GM23338 (cell line): ENCODE results near the gene RHOF. TPM values are rescaled to one million over a fixed set of nuclear protein-coding genes. Genes with fewer than 3 reads are reported as not detected.

Experiments
- ATAC-seq: fragments of 200-7000 bp; cut with Tn5 transposase; 3 replicates; pipeline ENCODE4 v1.9.1; 2020
- DNase-seq: peaks from one replicate; pipeline ENCODE4 v3.0.0-alpha.2; 2015; ENCODE audit warnings: low spot score
- H2AFZ ChIP-seq: fragments of 200-600 bp; sonication (generic); 2 replicates; pipeline ENCODE4 v1.8.0; 2016; ENCODE audit warnings: antibody characterized with exemption, mild to moderate bottlenecking, moderate library complexity
- H3F3A ChIP-seq: fragments of 200-600 bp; sonication (generic); replicated peaks from 2 replicates; pipeline ENCODE4 v1.8.0; 2017; ENCODE audit warnings: antibody characterized with exemption, mixed run types, low read depth
- H3K27ac ChIP-seq: fragments of 200-600 bp; sonication (generic); 2 replicates; pipeline ENCODE4 v1.6.1; 2016; ENCODE audit warnings: low read depth
- H3K27me3 ChIP-seq: fragments of 200-600 bp; sonication (generic); 2 replicates; pipeline ENCODE4 v1.8.0; 2016; ENCODE audit warnings: mild to moderate bottlenecking, mixed run types, moderate library complexity; ENCODE audit not compliant: insufficient read depth
- H3K36me3 ChIP-seq: fragments of 200-600 bp; sonication (generic); 2 replicates; pipeline ENCODE4 v1.8.0; 2016; ENCODE audit warnings: mild to moderate bottlenecking; ENCODE audit not compliant: insufficient read depth
- H3K4me1 ChIP-seq: fragments of 200-600 bp; sonication (generic); 2 replicates; pipeline ENCODE4 v1.8.0; 2016; ENCODE audit warnings: mild to moderate bottlenecking, moderate library complexity; ENCODE audit not compliant: insufficient read depth
- H3K4me2 ChIP-seq: fragments of 200-600 bp; sonication (generic); 2 replicates; pipeline ENCODE4 v1.7.1; 2017; ENCODE audit warnings: mixed run types
- H3K4me3 ChIP-seq: fragments of 200-600 bp; sonication (generic); 2 replicates; pipeline ENCODE4 v1.6.1; 2016; ENCODE audit warnings: mixed run types
- H3K79me2 ChIP-seq: fragments of 200-600 bp; sonication (generic); replicated peaks from 2 replicates; pipeline ENCODE4 v1.8.0; 2017; ENCODE audit warnings: mild to moderate bottlenecking; ENCODE audit not compliant: insufficient read depth
- H3K9me2 ChIP-seq: fragments of 200-600 bp; sonication (generic); 2 replicates; pipeline ENCODE4 v1.8.0; 2017; ENCODE audit not compliant: insufficient read depth
- H4K20me1 ChIP-seq: fragments of 200-600 bp; sonication (generic); replicated peaks from 2 replicates; pipeline ENCODE4 v1.8.0; 2017; ENCODE audit warnings: mild to moderate bottlenecking; ENCODE audit not compliant: insufficient read depth
- H3K27ac Mint-ChIP-seq: 2 replicates; pipeline ENCODE4 v1.8.0; 2020; ENCODE audit warnings: inconsistent platforms, mild to moderate bottlenecking, moderate library complexity, mixed read lengths
- H3K27me3 Mint-ChIP-seq: 3 replicates; pipeline ENCODE4 v1.8.0; 2022; ENCODE audit warnings: low read depth, mild to moderate bottlenecking, moderate library complexity, mixed read lengths, inconsistent platforms; ENCODE audit not compliant: insufficient read depth, poor library complexity
- H3K36me3 Mint-ChIP-seq: 3 replicates; pipeline ENCODE4 v1.8.0; 2021; ENCODE audit warnings: low read depth, mild to moderate bottlenecking, inconsistent platforms, moderate library complexity, mixed read lengths
- H3K4me1 Mint-ChIP-seq: 3 replicates; pipeline ENCODE4 v1.8.0; 2020; ENCODE audit warnings: mild to moderate bottlenecking, inconsistent platforms, mixed read lengths
- H3K4me3 Mint-ChIP-seq: 3 replicates; pipeline ENCODE4 v1.8.0; 2021; ENCODE audit warnings: moderate library complexity, mild to moderate bottlenecking, inconsistent platforms, mixed read lengths
- H3K9me3 Mint-ChIP-seq: 3 replicates; pipeline ENCODE4 v1.8.0; 2020; ENCODE audit warnings: moderate library complexity, mild to moderate bottlenecking, inconsistent platforms, mixed read lengths
- CREB1 ChIP-seq: fragments of 250-450 bp; sonication (Bioruptor Pico); IDR thresholded peaks from 2 replicates; pipeline ENCODE4 v1.5.0; 2020; ENCODE audit warnings: low read depth, mild to moderate bottlenecking, moderate library complexity
- EZH2 ChIP-seq: fragments of 200-600 bp; sonication (generic); IDR thresholded peaks from one replicate; pipeline ENCODE4 v1.8.0; 2017; ENCODE audit warnings: antibody characterized with exemption, mild to moderate bottlenecking, low read depth; ENCODE audit not compliant: unreplicated experiment
- EZH2phosphoT487 ChIP-seq: fragments of 200-600 bp; sonication (generic); IDR thresholded peaks from one replicate; pipeline ENCODE4 v1.8.1; 2018; ENCODE audit warnings: antibody characterized with exemption; ENCODE audit not compliant: unreplicated experiment
- NANOG ChIP-seq: IDR thresholded peaks from 2 replicates; pipeline ENCODE4 v1.6.1; 2016; ENCODE audit warnings: antibody characterized with exemption, borderline replicate concordance
- POLR2AphosphoS5 ChIP-seq: IDR thresholded peaks from 2 replicates; pipeline ENCODE4 v1.6.1; 2016; ENCODE audit warnings: antibody characterized with exemption, low read depth
- STAT1 ChIP-seq: IDR thresholded peaks from one replicate; pipeline ENCODE4 v1.6.1; 2016; ENCODE audit warnings: antibody characterized with exemption; ENCODE audit not compliant: unreplicated experiment
- polyA plus RNA-seq: library from polyadenylated mRNA; unstranded; fragments of >200 nt; fragmentation: Nextera tagmentation; extraction: Ambion mirVana; gene quantifications from 2 replicates; pipeline ENCODE4 v1.2.1, GENCODE V29; 2016
- total RNA-seq: library from RNA; depleted of rRNA; stranded (reverse); fragments of >200 nt; shearing (Covaris generic); gene quantifications from 2 replicates; pipeline ENCODE4 v1.2.3, GENCODE V29; 2014
- TF ChIP-seq, protein P1 (sequence below): IDR thresholded peaks from one replicate; pipeline ENCODE4 v1.6.1; 2018; ENCODE audit warnings: antibody characterized with exemption; ENCODE audit not compliant: unreplicated experiment
- TF ChIP-seq, protein P2 (sequence below), 2 experiments: fragments of 200-600 bp in 1 of 2; sonication (generic) in 1 of 2; conservative IDR thresholded peaks; 2 replicates each; pipeline versions ENCODE4 v1.5.1 to v1.6.1; 2016 to 2017; ENCODE audit warnings: antibody characterized with exemption in 2 of 2, low read depth in 2 of 2, mild to moderate bottlenecking in 2 of 2, moderate library complexity in 1 of 2

Gene RHOF
- total and polyA plus RNA-seq, 2 experiments from 2014 or later, result 10.5 to 53.4 TPM

DNA sequence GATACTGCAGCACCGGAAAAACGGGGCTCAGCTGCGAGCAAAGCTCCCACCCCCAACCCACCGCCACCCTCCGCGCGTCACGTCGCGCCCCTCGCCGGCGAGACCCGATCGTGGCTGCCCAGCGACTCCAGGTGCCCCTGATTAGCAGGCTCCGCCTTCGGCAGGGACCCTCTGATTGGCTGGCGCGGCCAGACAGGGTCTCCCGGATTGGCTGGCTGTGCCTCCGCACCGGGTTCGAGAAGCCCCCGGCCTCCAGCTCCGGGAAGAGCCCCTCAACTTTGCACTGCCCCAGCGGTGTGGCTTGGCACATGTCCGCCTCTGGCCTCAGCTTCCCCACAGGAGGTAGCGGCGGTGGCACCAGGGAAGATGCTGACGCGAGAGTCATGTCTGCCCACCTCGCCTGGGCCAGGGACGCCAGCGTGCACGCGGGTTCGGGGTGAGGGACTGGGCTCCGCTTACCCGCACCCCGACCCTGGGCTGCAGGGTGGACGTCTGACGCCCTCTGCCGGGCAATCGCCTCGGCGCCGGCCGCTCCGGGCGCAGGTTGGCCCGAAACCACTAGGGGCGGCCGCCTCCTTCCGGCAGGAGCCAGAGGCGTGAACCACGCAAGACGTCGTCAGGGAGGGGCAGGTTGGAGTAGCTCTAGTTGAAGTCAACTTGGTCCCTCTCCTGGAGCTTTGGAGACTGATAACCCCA lies 498 bp upstream of the RHOF start (continued):
- TF ChIP-seq, protein P1, sequence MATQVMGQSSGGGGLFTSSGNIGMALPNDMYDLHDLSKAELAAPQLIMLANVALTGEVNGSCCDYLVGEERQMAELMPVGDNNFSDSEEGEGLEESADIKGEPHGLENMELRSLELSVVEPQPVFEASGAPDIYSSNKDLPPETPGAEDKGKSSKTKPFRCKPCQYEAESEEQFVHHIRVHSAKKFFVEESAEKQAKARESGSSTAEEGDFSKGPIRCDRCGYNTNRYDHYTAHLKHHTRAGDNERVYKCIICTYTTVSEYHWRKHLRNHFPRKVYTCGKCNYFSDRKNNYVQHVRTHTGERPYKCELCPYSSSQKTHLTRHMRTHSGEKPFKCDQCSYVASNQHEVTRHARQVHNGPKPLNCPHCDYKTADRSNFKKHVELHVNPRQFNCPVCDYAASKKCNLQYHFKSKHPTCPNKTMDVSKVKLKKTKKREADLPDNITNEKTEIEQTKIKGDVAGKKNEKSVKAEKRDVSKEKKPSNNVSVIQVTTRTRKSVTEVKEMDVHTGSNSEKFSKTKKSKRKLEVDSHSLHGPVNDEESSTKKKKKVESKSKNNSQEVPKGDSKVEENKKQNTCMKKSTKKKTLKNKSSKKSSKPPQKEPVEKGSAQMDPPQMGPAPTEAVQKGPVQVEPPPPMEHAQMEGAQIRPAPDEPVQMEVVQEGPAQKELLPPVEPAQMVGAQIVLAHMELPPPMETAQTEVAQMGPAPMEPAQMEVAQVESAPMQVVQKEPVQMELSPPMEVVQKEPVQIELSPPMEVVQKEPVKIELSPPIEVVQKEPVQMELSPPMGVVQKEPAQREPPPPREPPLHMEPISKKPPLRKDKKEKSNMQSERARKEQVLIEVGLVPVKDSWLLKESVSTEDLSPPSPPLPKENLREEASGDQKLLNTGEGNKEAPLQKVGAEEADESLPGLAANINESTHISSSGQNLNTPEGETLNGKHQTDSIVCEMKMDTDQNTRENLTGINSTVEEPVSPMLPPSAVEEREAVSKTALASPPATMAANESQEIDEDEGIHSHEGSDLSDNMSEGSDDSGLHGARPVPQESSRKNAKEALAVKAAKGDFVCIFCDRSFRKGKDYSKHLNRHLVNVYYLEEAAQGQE, result peak; percentile 22
- TF ChIP-seq STAT1, result no peak
- TF ChIP-seq NANOG, result no peak
- TF ChIP-seq EZH2, result no peak
- TF ChIP-seq CREB1, result peak; percentile 70
- peak; percentile 71 for TF ChIP-seq POLR2AphosphoS5
- TF ChIP-seq EZH2phosphoT487, result no peak

DNA sequence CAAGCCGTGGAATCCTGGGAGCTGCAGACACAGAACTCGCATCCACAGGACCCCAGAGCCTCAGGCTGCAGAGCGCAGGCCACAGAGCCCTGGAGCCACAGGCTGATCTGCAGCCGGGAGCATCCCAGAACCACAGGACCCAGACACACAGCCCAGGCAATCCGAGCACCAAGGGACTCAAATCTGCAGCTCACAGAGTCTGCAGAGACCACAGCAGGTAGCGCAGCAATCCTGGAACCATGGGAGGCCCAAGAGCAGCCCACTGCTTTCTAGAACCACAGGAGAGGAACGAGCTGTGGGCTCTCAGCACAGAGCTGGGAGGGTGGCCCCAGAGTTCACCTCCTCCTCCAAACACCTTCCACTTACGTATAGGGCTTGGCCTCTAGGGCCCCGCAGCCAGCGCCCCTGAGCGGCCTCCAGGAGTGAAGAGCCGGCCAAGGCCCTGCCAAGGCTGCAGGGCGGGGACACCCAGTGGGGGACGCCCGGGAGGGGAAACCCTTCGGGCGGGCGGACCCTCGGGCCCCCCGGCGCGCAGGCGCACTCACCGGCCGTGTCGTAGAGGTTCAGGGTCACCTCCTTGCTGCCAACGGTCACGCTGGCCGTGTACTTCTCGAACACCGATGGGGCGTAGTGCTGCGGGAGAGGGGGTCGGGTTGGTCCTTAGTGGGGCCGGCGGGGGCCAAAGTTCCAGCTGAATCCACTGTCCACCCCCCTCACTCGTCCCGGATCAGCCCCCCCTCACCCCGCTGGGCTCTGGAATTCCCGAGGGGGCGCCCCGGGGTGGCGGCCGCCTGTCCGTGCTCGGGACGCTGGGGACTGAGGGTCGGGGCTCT lies 665 bp downstream of the RHOF start:
- ATAC-seq, result peak; percentile 12
- no peak overlapping the region for H3K27ac ChIP-seq
- H3F3A ChIP-seq, result peaks cover 26% of the 10 kb centered on the region
- Mint-ChIP-seq H3K9me3 (no peaks in the 10 kb centered on the region; the same call in 2 of the 3 replicates), H3K4me1 (peaks cover 37% of the 10 kb centered on the region), H3K4me3 (peak overlapping the region; percentile 75), H3K36me3 (peaks cover 15% of the 10 kb centered on the region), H3K27me3 (peaks cover 25% of the 10 kb centered on the region), H3K27ac (no peak overlapping the region; the same call in 1 of the 2 replicates)
- DNase-seq, result peak; percentile 67
- no peak overlapping the region for H2AFZ ChIP-seq
- H3K4me2 ChIP-seq, result peak overlapping the region; percentile 94
- H3K4me1 ChIP-seq, result peaks cover 26% of the 10 kb centered on the region
- H3K27me3 ChIP-seq, result no peaks in the 10 kb centered on the region
- H4K20me1 ChIP-seq, result peaks cover 10% of the 10 kb centered on the region; the same call in 1 of the 2 replicates
- H3K79me2 ChIP-seq, result peaks cover 13% of the 10 kb centered on the region
- peak overlapping the region; percentile 83 for H3K4me3 ChIP-seq
- H3K9me2 ChIP-seq, result no peaks in the 10 kb centered on the region
- TF ChIP-seq, protein P2, sequence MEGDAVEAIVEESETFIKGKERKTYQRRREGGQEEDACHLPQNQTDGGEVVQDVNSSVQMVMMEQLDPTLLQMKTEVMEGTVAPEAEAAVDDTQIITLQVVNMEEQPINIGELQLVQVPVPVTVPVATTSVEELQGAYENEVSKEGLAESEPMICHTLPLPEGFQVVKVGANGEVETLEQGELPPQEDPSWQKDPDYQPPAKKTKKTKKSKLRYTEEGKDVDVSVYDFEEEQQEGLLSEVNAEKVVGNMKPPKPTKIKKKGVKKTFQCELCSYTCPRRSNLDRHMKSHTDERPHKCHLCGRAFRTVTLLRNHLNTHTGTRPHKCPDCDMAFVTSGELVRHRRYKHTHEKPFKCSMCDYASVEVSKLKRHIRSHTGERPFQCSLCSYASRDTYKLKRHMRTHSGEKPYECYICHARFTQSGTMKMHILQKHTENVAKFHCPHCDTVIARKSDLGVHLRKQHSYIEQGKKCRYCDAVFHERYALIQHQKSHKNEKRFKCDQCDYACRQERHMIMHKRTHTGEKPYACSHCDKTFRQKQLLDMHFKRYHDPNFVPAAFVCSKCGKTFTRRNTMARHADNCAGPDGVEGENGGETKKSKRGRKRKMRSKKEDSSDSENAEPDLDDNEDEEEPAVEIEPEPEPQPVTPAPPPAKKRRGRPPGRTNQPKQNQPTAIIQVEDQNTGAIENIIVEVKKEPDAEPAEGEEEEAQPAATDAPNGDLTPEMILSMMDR (conservative IDR thresholded peaks at IDR 0.05; ENCODE audit: low read depth in 2 of 2), result peak in 1 of 2 experiments; percentile 28; a peak in 2 of 4 replicates
- TF ChIP-seq NANOG, result no peak
- H3K36me3 ChIP-seq, result no peaks in the 10 kb centered on the region
